Subcutaneous adipose tissue (tissue), 4 donors: ENCODE data around the gene ISLR. TPM values are rescaled to one million over a fixed set of nuclear protein-coding genes. Genes with fewer than 3 reads are reported as not detected.

Experiments used
- CTCF ChIP-seq: fragments of 450-650 bp; IDR thresholded peaks from one replicate; pipeline ENCODE4 v1.5.1; 2016; ENCODE audit warnings: low read depth, mild to moderate bottlenecking, control low read depth, antibody characterized with exemption, moderate library complexity
- total RNA-seq, 4 donors: library from RNA; depleted of rRNA; stranded (reverse); fragments of >200 nt; gene quantifications; one replicate each; pipeline ENCODE4 v1.1.0, GENCODE V29; 2016

Gene ISLR
- total RNA-seq, 4 donors from 2014 or later: 52.0 to 89.6 (median 63.8) TPM

- no peak for TF ChIP-seq CTCF
These were observed 1.5 kb upstream of the ISLR start for GRCh38 chr15:74171965-74172541.

- no peak for TF ChIP-seq CTCF
These were observed 670 bp upstream of the ISLR start for GRCh38 chr15:74172701-74173379.

GRCh38 chr15:74174219-74174957 is 878 bp downstream of the ISLR start:
- TF ChIP-seq CTCF: no peak

GRCh38 chr15:74174958-74175253 is 1.4 kb downstream of the ISLR start:
- no peak for TF ChIP-seq CTCF

- no peak for TF ChIP-seq CTCF
These were observed 2.0 kb downstream of the ISLR start for GRCh38 chr15:74175271-74176191.

- TF ChIP-seq CTCF: no peak
These were observed 3.0 kb downstream of the ISLR start for GRCh38 chr15:74176262-74177214.
